Esophagus muscularis mucosa (tissue), 4 donors: Measurements from ENCODE around the gene GJB3.

Experiments
- CTCF ChIP-seq, 3 experiments: fragments of 200-600 bp in 2 of 3; fragments of 450-650 bp in 1 of 3; sonication (generic) in 2 of 3; IDR thresholded peaks; one replicate each; pipeline ENCODE4 v1.5.1; 2017 to 2019; ENCODE audit warnings: antibody characterized with exemption in 3 of 3, mild to moderate bottlenecking in 2 of 3, moderate library complexity in 1 of 3
- EP300 ChIP-seq: sonication (generic); formaldehyde crosslinking; IDR thresholded peaks from one replicate; pipeline ENCODE4 v1.6.1; 2017; ENCODE audit warnings: antibody characterized with exemption
- POLR2A ChIP-seq: fragments of 450-650 bp; IDR thresholded peaks from one replicate; pipeline ENCODE4 v1.6.1; 2017; ENCODE audit warnings: antibody characterized with exemption, moderate library complexity, mild to moderate bottlenecking, low read depth
- POLR2AphosphoS5 ChIP-seq, 2 donors: sonication (generic); formaldehyde crosslinking; IDR thresholded peaks; one replicate each; pipeline ENCODE4 v1.6.1; 2017; ENCODE audit warnings: antibody characterized with exemption in 2 of 2

- no peak for TF ChIP-seq CTCF (IDR thresholded peaks at IDR 0.05)
- no peak for TF ChIP-seq EP300
- TF ChIP-seq POLR2A, result no peak
- no peak for TF ChIP-seq POLR2AphosphoS5 (IDR thresholded peaks at IDR 0.05)
Measured at GRCh38 chr1:34771573-34772371, 9.2 kb upstream of the GJB3 start.
